Measurements from ENCODE around the gene CFAP221.

DNA sequence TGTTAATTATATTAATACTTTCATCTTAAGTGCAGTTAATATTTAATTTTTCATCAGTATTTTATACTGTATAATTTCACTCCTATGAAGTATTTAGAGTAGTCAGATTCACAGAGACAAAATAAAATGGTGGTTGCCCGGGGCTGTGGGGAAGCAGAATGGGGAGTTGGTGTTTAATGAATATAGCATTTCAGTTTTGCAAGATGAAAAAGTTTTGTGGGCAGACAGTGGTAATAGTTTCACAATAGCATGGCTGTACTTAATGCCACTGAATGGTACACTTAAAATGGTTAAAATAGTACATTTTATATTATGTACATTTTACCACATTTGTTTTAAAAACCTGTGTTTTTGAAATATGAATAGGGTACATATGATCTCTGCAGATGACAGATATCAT is 31.2 kb downstream of the CFAP221 start:
- TF ChIP-seq GATA2 (IDR thresholded peaks at IDR 0.05; ENCODE audit: low read depth, low read length) (no peak), GATA3 (IDR thresholded peaks at IDR 0.05; ENCODE audit: low read depth, low read length) (no peak)

Data from SH-SY5Y (cell line).